Fibroblast of lung (primary cell): Measurements from ENCODE around the gene PTAR1. TPM values are rescaled to one million over a fixed set of nuclear protein-coding genes. Genes with fewer than 3 reads are reported as not detected.

ENCODE experiments used
- DNase-seq, 2 donors: peaks; one replicate each; pipeline versions ENCODE4 v3.0.0 to v3.0.0-alpha.2; 2010; ENCODE audit warnings: low read depth in 2 of 2
- H2AFZ ChIP-seq: 2 replicates; pipeline ENCODE4 v1.5.1; 2012; ENCODE audit warnings: low read length, control low read depth, inconsistent platforms
- H3K27ac ChIP-seq: 2 replicates; pipeline ENCODE4 v1.5.1; 2011; ENCODE audit warnings: low read length, control low read depth; ENCODE audit not compliant: insufficient read depth
- H3K27me3 ChIP-seq: 2 replicates; pipeline ENCODE4 v1.5.1; 2011; ENCODE audit warnings: mild to moderate bottlenecking, low read length; ENCODE audit not compliant: control insufficient read depth, insufficient read depth
- H3K36me3 ChIP-seq: 2 replicates; pipeline ENCODE4 v1.5.1; 2011; ENCODE audit warnings: low read length; ENCODE audit not compliant: control insufficient read depth, insufficient read depth
- H3K4me1 ChIP-seq: 2 replicates; pipeline ENCODE4 v1.5.1; 2011; ENCODE audit warnings: low read length; ENCODE audit not compliant: control insufficient read depth, insufficient read depth; ENCODE audit errors: extremely low read depth
- H3K4me2 ChIP-seq: 2 replicates; pipeline ENCODE4 v1.5.1; 2011; ENCODE audit warnings: low read length, control low read depth; ENCODE audit not compliant: insufficient read depth; ENCODE audit errors: extremely low read depth
- H3K4me3 ChIP-seq, 4 experiments: fragments of 200-600 bp in 1 of 4; sonication (generic) in 1 of 4; replicated peaks in 1 of 4; 2 replicates each; pipeline ENCODE4 v1.5.1; 2011 to 2016; ENCODE audit warnings: low read length in 4 of 4, low read depth in 3 of 4, mild to moderate bottlenecking in 3 of 4, control low read depth in 2 of 4, inconsistent platforms in 1 of 4, mixed read lengths in 1 of 4; ENCODE audit not compliant: insufficient read depth in 1 of 4; ENCODE audit errors: control extremely low read depth in 1 of 4
- H3K79me2 ChIP-seq: 2 replicates; pipeline ENCODE4 v1.5.1; 2012; ENCODE audit warnings: mild to moderate bottlenecking, low read length, inconsistent platforms; ENCODE audit not compliant: control insufficient read depth, insufficient read depth
- H3K9ac ChIP-seq: 2 replicates; pipeline ENCODE4 v1.5.1; 2011; ENCODE audit warnings: mild to moderate bottlenecking, low read length, control low read depth; ENCODE audit not compliant: insufficient read depth
- H3K9me3 ChIP-seq: 2 replicates; pipeline ENCODE4 v1.5.1; 2012; ENCODE audit warnings: low read depth, low read length; ENCODE audit not compliant: control insufficient read depth, insufficient read depth
- H4K20me1 ChIP-seq: 2 replicates; pipeline ENCODE4 v1.5.1; 2011; ENCODE audit warnings: low read length; ENCODE audit not compliant: control insufficient read depth, insufficient read depth; ENCODE audit errors: extremely low read depth
- CTCF ChIP-seq, 2 donors: IDR thresholded peaks in 1 of 2; conservative IDR thresholded peaks in 1 of 2; 1 replicate in 1 of 2; 2 replicates in 1 of 2; pipeline ENCODE4 v1.5.1; 2011 to 2012; ENCODE audit warnings: low read length in 2 of 2, control low read depth in 1 of 2, inconsistent platforms in 1 of 2, low read depth in 1 of 2, mild to moderate bottlenecking in 1 of 2
- EZH2 ChIP-seq: IDR thresholded peaks from 2 replicates; pipeline ENCODE4 v1.5.1; 2012; ENCODE audit warnings: low read length, control low read depth, mild to moderate bottlenecking; ENCODE audit errors: missing control alignments
- polyA plus RNA-seq, 2 donors: library from polyadenylated mRNA; depleted of rRNA in 1 of 2; stranded (reverse) in 1 of 2; unstranded in 1 of 2; fragments of >200 nt; gene quantifications; 2 replicates each; pipeline ENCODE4 v1.2.1, GENCODE V29; 2011 to 2012; ENCODE audit warnings: missing spikeins in 1 of 2
- total RNA-seq: library from RNA; depleted of rRNA; stranded (reverse); fragments of >200 nt; gene quantifications from 2 replicates; pipeline ENCODE4 v1.2.1, GENCODE V29; 2014

PTAR1 gene
- total and polyA plus RNA-seq, 2 donors (not counting 1 experiment from before 2014, with no cell fraction given): 21.7 to 115 TPM

- Histone ChIP-seq H4K20me1 (no peaks in the 10 kb centered on the region), H2AFZ (no peak overlapping the region), H3K27ac (no peak overlapping the region), H3K36me3 (no peaks in the 10 kb centered on the region), H3K4me3 (no peak overlapping the region), H3K4me2 (no peak overlapping the region), H3K9ac (no peak overlapping the region), H3K79me2 (no peaks in the 10 kb centered on the region), H3K4me1 (peaks cover 6% of the 10 kb centered on the region), H3K27me3 (no peaks in the 10 kb centered on the region), H3K9me3 (no peaks in the 10 kb centered on the region)
- TF ChIP-seq EZH2 (no peak), CTCF (conservative IDR thresholded peaks at IDR 0.05 in 1 of 2, IDR thresholded peaks at IDR 0.05 in 1 of 2; ENCODE audit: low read depth in 1 of 2, low read length in 2 of 2) (no peak)
- DNase-seq: peak in 1 of 2 donors; percentile 7
These were observed 85.6 kb downstream of the PTAR1 start for GRCh38 chr9:69674112-69674685.

GRCh38 chr9:69673311-69673640 is 86.5 kb downstream of the PTAR1 start:
- H3K4me2 ChIP-seq: peak overlapping the region; percentile 77
- peak overlapping the region; percentile 23 to 77 (median 46) for H3K4me3 ChIP-seq
- peak overlapping the region; percentile 56 for H3K9ac ChIP-seq
- TF ChIP-seq EZH2: no peak
- TF ChIP-seq CTCF (conservative IDR thresholded peaks at IDR 0.05 in 1 of 2, IDR thresholded peaks at IDR 0.05 in 1 of 2; ENCODE audit: low read depth in 1 of 2, low read length in 2 of 2): no peak
- H3K27ac ChIP-seq: peak overlapping the region; percentile 26
- H3K27me3 ChIP-seq: no peaks in the 10 kb centered on the region
- peaks cover 6% of the 10 kb centered on the region for H3K4me1 ChIP-seq
- H3K9me3 ChIP-seq: no peaks in the 10 kb centered on the region
- no peak for DNase-seq
- peak overlapping the region; percentile 90 for H2AFZ ChIP-seq
- no peaks in the 10 kb centered on the region for H4K20me1 ChIP-seq
- no peaks in the 10 kb centered on the region for H3K36me3 ChIP-seq
- no peaks in the 10 kb centered on the region for H3K79me2 ChIP-seq

DNA sequence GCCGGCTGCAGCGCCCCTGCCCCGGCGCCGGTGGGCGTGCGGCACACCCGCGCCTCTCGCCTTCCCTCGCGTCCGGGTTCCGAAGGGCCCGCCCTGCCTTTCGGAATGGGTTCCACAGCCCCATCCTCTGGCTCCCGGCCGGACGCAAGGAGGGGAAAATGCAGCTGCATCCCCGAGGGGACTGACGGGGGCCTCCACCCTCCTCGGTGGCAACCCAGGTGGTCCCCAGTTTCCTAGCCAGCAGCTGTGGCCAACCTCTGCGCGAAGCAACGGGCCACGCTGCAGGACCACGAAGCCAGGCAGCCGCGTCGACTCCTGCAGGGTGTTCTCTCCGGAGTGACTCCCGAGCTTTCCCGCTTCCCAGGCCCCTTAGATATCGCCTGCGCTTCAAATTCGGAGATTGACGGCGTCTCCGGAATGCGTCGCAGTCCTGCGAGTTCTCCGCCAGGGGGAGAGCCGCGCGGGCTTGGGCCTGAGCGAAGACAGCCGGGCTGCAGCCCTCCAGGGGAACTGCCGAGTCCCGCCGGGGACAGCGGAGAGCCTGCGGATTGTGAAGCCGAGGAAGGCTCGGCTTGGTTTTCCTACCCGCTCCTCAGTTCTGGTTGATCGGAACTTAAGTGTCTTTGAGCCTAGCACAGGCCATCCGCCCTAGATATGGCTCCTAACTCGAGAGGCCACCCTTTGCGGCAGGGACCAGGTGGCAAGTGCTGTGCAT is 87.1 kb downstream of the PTAR1 start:
- Histone ChIP-seq H3K4me1 (peaks cover 6% of the 10 kb centered on the region), H3K27me3 (no peaks in the 10 kb centered on the region)

More for the DNA sequence above, 87.1 kb downstream of the PTAR1 start:
- H3K4me2 ChIP-seq: peak overlapping the region; percentile 85
- DNase-seq: peak; percentile 87 to 88
- peak overlapping the region; percentile 54 to 77 (median 69) for H3K4me3 ChIP-seq
- peak overlapping the region; percentile 57 for H3K9ac ChIP-seq
- H4K20me1 ChIP-seq: no peaks in the 10 kb centered on the region
- H3K79me2 ChIP-seq: no peaks in the 10 kb centered on the region
- H2AFZ ChIP-seq: peak overlapping the region; percentile 96
- TF ChIP-seq EZH2 (no peak), CTCF (conservative IDR thresholded peaks at IDR 0.05 in 1 of 2, IDR thresholded peaks at IDR 0.05 in 1 of 2; ENCODE audit: low read depth in 1 of 2, low read length in 2 of 2) (peak; percentile 77 to 86)
- H3K27ac ChIP-seq: peak overlapping the region; percentile 26
- H3K9me3 ChIP-seq: no peaks in the 10 kb centered on the region
- H3K36me3 ChIP-seq: no peaks in the 10 kb centered on the region
